ENCODE measurements around the gene UHRF2.
"Not testable (repeated sequence)": the region's sequence is repeated elsewhere in the genome, so short reads cannot be mapped to it uniquely, and the experiment has no call there.

The UHRF2 gene

GRCh38 chr9:6412487-6413364, at the start of gene UHRF2:
Gene UHRF2 (plus strand): TSS chr9:6413199. CDS start chr9:6413491, 292 bp downstream.
- DNase-seq (ENCODE audit: extremely low read depth in 1 of 2, low read depth in 1 of 2): peak; percentile 99

- no peak for DNase-seq (ENCODE audit: extremely low read depth in 1 of 2, low read depth in 1 of 2)
Observed at GRCh38 chr9:6367128-6367890, 45.7 kb upstream of the UHRF2 start.

GRCh38 chr9:6368831-6369230, 44.2 kb upstream of the UHRF2 start:
- no peak for DNase-seq (ENCODE audit: extremely low read depth in 1 of 2, low read depth in 1 of 2)

- not testable (repeated sequence) for DNase-seq (ENCODE audit: extremely low read depth in 1 of 2, low read depth in 1 of 2)
Observed at GRCh38 chr9:6381477-6382012, 31.5 kb upstream of the UHRF2 start.

GRCh38 chr9:6382681-6383080, 30.3 kb upstream of the UHRF2 start:
- no peak for DNase-seq (ENCODE audit: extremely low read depth in 1 of 2, low read depth in 1 of 2)

GRCh38 chr9:6383551-6384225, 29.3 kb upstream of the UHRF2 start:
- no peak for DNase-seq (ENCODE audit: extremely low read depth in 1 of 2, low read depth in 1 of 2)

GRCh38 chr9:6384732-6385131, 28.3 kb upstream of the UHRF2 start:
- no peak for DNase-seq (ENCODE audit: extremely low read depth in 1 of 2, low read depth in 1 of 2)

GRCh38 chr9:6399071-6399470, 13.9 kb upstream of the UHRF2 start:
- DNase-seq (ENCODE audit: extremely low read depth in 1 of 2, low read depth in 1 of 2): no peak

- no peak for DNase-seq (ENCODE audit: extremely low read depth in 1 of 2, low read depth in 1 of 2)
Observed at GRCh38 chr9:6405371-6405770, 7.6 kb upstream of the UHRF2 start.

- DNase-seq (ENCODE audit: extremely low read depth in 1 of 2, low read depth in 1 of 2): no peak
Observed at GRCh38 chr9:6407778-6408177, 5.2 kb upstream of the UHRF2 start.

GRCh38 chr9:6408320-6408719, 4.7 kb upstream of the UHRF2 start:
- DNase-seq (ENCODE audit: extremely low read depth in 1 of 2, low read depth in 1 of 2): no peak

GRCh38 chr9:6409811-6410210, 3.2 kb upstream of the UHRF2 start:
- no peak for DNase-seq (ENCODE audit: extremely low read depth in 1 of 2, low read depth in 1 of 2)

- DNase-seq (ENCODE audit: extremely low read depth in 1 of 2, low read depth in 1 of 2): no peak
Observed at GRCh38 chr9:6410633-6411032, 2.4 kb upstream of the UHRF2 start.

- peak in 1 of 2 donors; percentile 11 for DNase-seq (ENCODE audit: extremely low read depth in 1 of 2, low read depth in 1 of 2)
Observed at GRCh38 chr9:6413365-6414246, 607 bp downstream of the UHRF2 start.

GRCh38 chr9:6414247-6414641, 1.2 kb downstream of the UHRF2 start:
- DNase-seq (ENCODE audit: extremely low read depth in 1 of 2, low read depth in 1 of 2): no peak

GRCh38 chr9:6415266-6415665, 2.3 kb downstream of the UHRF2 start:
- DNase-seq (ENCODE audit: extremely low read depth in 1 of 2, low read depth in 1 of 2): no peak

- DNase-seq (ENCODE audit: extremely low read depth in 1 of 2, low read depth in 1 of 2): no peak
Observed at GRCh38 chr9:6417186-6417585, 4.2 kb downstream of the UHRF2 start.

- no peak for DNase-seq (ENCODE audit: extremely low read depth in 1 of 2, low read depth in 1 of 2)
Observed at GRCh38 chr9:6418764-6419163, 5.8 kb downstream of the UHRF2 start.

- no peak for DNase-seq (ENCODE audit: extremely low read depth in 1 of 2, low read depth in 1 of 2)
Observed at GRCh38 chr9:6424940-6425339, 11.9 kb downstream of the UHRF2 start.

- no peak for DNase-seq (ENCODE audit: extremely low read depth in 1 of 2, low read depth in 1 of 2)
Observed at GRCh38 chr9:6426117-6426516, 13.1 kb downstream of the UHRF2 start.

All from stimulated activated CD8-positive, alpha-beta memory T cell treated with anti-CD3 and anti-CD28 coated beads, Interleukin-7, amount 100 ng/mL, for 48 hours (primary cell).